Vagina (tissue), 2 donors: ENCODE results near the gene DEPP1. TPM values are rescaled to one million over a fixed set of nuclear protein-coding genes. Genes with fewer than 3 reads are reported as not detected.
A peak's percentile ranks its signal among the peaks of the same experiment; 100 is the strongest.

Experiments
- DNase-seq, 2 donors: peaks; one replicate each; pipeline ENCODE4 v3.0.0-alpha.2; 2017; ENCODE audit errors: extremely low spot score in 2 of 2
- H3K27ac ChIP-seq: fragments of 200-600 bp; sonication (generic); one replicate; pipeline ENCODE4 v1.5.1; 2019
- H3K27me3 ChIP-seq: fragments of 200-600 bp; sonication (generic); one replicate; pipeline ENCODE4 v1.5.1; 2019
- H3K36me3 ChIP-seq, 2 donors: fragments of 200-600 bp; sonication (generic); one replicate each; pipeline ENCODE4 v1.5.1; 2017 to 2019
- H3K4me1 ChIP-seq: fragments of 200-600 bp; sonication (generic); one replicate; pipeline ENCODE4 v1.5.1; 2019
- H3K4me3 ChIP-seq, 2 donors: fragments of 200-600 bp; sonication (generic); 1 replicate in 1 of 2; 2 replicates in 1 of 2; pipeline ENCODE4 v1.5.1; 2016 to 2019
- H3K9me3 ChIP-seq: fragments of 200-600 bp; sonication (generic); one replicate; pipeline ENCODE4 v1.5.1; 2019
- CTCF ChIP-seq, 3 experiments: fragments of 450-650 bp in 2 of 3; fragments of 200-600 bp in 1 of 3; sonication (generic) in 1 of 3; IDR thresholded peaks; one replicate each; pipeline ENCODE4 v1.5.1; 2017 to 2019; ENCODE audit warnings: antibody characterized with exemption in 3 of 3, mild to moderate bottlenecking in 2 of 3, moderate library complexity in 2 of 3
- POLR2A ChIP-seq, 2 donors: fragments of 450-650 bp; IDR thresholded peaks; one replicate each; pipeline ENCODE4 v1.6.1; 2017; ENCODE audit warnings: antibody characterized with exemption in 2 of 2, mild to moderate bottlenecking in 2 of 2, moderate library complexity in 2 of 2
- POLR2AphosphoS5 ChIP-seq, 2 donors: sonication (generic); formaldehyde crosslinking; IDR thresholded peaks; one replicate each; pipeline ENCODE4 v1.9.0; 2017; ENCODE audit warnings: antibody characterized with exemption in 2 of 2, mild to moderate bottlenecking in 2 of 2, low read depth in 1 of 2; ENCODE audit not compliant: insufficient read depth in 1 of 2
- intact Hi-C: fragments of 100-400 bp; cut with DNase I; formaldehyde crosslinking; loops from one replicate; pipeline ENCODE4 v1.15.1; 2023
- total RNA-seq: library from RNA; depleted of rRNA; stranded (reverse); fragments of >200 nt; gene quantifications from one replicate; pipeline ENCODE4 v1.2.3, GENCODE V29; 2016

DEPP1 gene
- total RNA-seq, 1 donor from 2014 or later, result 155 TPM

GRCh38 chr10:44935201-44935965, 43.2 kb downstream of the DEPP1 start:
- Histone ChIP-seq H3K36me3 (no peaks in the 10 kb centered on the region), H3K9me3 (no peaks in the 10 kb centered on the region), H3K27me3 (no peaks in the 10 kb centered on the region), H3K4me1 (peaks cover 22% of the 10 kb centered on the region), H3K4me3 (no peak overlapping the region), H3K27ac (no peak overlapping the region)
- TF ChIP-seq POLR2A (IDR thresholded peaks at IDR 0.05) (no peak), POLR2AphosphoS5 (IDR thresholded peaks at IDR 0.05; ENCODE audit: insufficient read depth in 1 of 2, low read depth in 1 of 2) (no peak), CTCF (IDR thresholded peaks at IDR 0.05) (no peak)
- no peak for DNase-seq
- intact Hi-C loops, result no loop called here

- intact Hi-C loops, result loop anchor here (5.0 kb wide), 1 partner anchor 38 kb away; no protein-coding TSS in a partner anchor
- peaks cover 22% of the 10 kb centered on the region for H3K4me1 ChIP-seq
- no peak for TF ChIP-seq CTCF (IDR thresholded peaks at IDR 0.05)
- no peak for TF ChIP-seq POLR2A (IDR thresholded peaks at IDR 0.05)
- TF ChIP-seq POLR2AphosphoS5 (IDR thresholded peaks at IDR 0.05; ENCODE audit: insufficient read depth in 1 of 2, low read depth in 1 of 2), result no peak
Measured at GRCh38 chr10:44934416-44935200, 44.0 kb downstream of the DEPP1 start.

GRCh38 chr10:44933451-44934321, 44.9 kb downstream of the DEPP1 start:
- H3K27ac ChIP-seq, result no peak overlapping the region
- H3K4me1 ChIP-seq, result peaks cover 22% of the 10 kb centered on the region
- DNase-seq, result no peak
- no peak for TF ChIP-seq POLR2AphosphoS5 (IDR thresholded peaks at IDR 0.05; ENCODE audit: insufficient read depth in 1 of 2, low read depth in 1 of 2)
- no peak for TF ChIP-seq CTCF (IDR thresholded peaks at IDR 0.05)
- TF ChIP-seq POLR2A (IDR thresholded peaks at IDR 0.05), result no peak
- intact Hi-C loops, result loop anchor here (5.0 kb wide), 1 partner anchor 39 kb away; no protein-coding TSS in a partner anchor
- no peaks in the 10 kb centered on the region for H3K27me3 ChIP-seq
- no peaks in the 10 kb centered on the region for H3K36me3 ChIP-seq
- H3K4me3 ChIP-seq, result no peak overlapping the region
- H3K9me3 ChIP-seq, result no peaks in the 10 kb centered on the region

More at GRCh38 chr10:44934416-44935200, 44.0 kb downstream of the DEPP1 start:
- DNase-seq, result peak in 1 of 2 donors; percentile 82
- no peak overlapping the region for H3K27ac ChIP-seq
- no peak overlapping the region for H3K4me3 ChIP-seq
- no peaks in the 10 kb centered on the region for H3K27me3 ChIP-seq
- no peaks in the 10 kb centered on the region for H3K36me3 ChIP-seq
- H3K9me3 ChIP-seq, result no peaks in the 10 kb centered on the region

GRCh38 chr10:44932517-44933450, 45.8 kb downstream of the DEPP1 start:
- TF ChIP-seq POLR2AphosphoS5 (IDR thresholded peaks at IDR 0.05; ENCODE audit: insufficient read depth in 1 of 2, low read depth in 1 of 2) (peak; percentile 32 to 43), CTCF (IDR thresholded peaks at IDR 0.05) (peak; percentile 84 to 93 (median 92)), POLR2A (IDR thresholded peaks at IDR 0.05) (no peak)
- H3K4me3 ChIP-seq, result no peak overlapping the region
- peaks cover 22% of the 10 kb centered on the region for H3K4me1 ChIP-seq
- H3K27ac ChIP-seq, result peak overlapping the region; percentile 13
- DNase-seq, result no peak
- intact Hi-C loops, result loop anchor here (5.0 kb wide), 1 partner anchor 40 kb away; no protein-coding TSS in a partner anchor
- H3K36me3 ChIP-seq, result no peaks in the 10 kb centered on the region
- H3K27me3 ChIP-seq, result no peaks in the 10 kb centered on the region
- no peaks in the 10 kb centered on the region for H3K9me3 ChIP-seq
